GM18861 (cell line): ENCODE measurements around the gene LSM14B.

Experiments
- ATAC-seq: cut with Tn5 transposase; IDR thresholded peaks from one replicate; pipeline ENCODE4 v1.9.1; 2021; ENCODE audit not compliant: unreplicated experiment

LSM14B gene

GRCh38 chr20:62182469-62183425 is 60.5 kb downstream of the LSM14B start, which contains the start of gene MTG2:
Gene MTG2, plus strand, starts transcription at chr20:62183028. Its CDS starts 10,393 bp downstream, at chr20:62193421.
- ATAC-seq, result peak; percentile 91

GRCh38 chr20:62183426-62184142 is 61.3 kb downstream of the LSM14B start:
- no peak for ATAC-seq
